WI38 (cell line): ENCODE results near the gene MFGE8.
"Not testable (repeated sequence)": the region's sequence is repeated elsewhere in the genome, so short reads cannot be mapped to it uniquely, and the experiment has no call there.

ENCODE experiments used
- H3K4me3 ChIP-seq: 2 replicates; pipeline ENCODE4 v1.5.1; 2011; ENCODE audit warnings: low read depth, mild to moderate bottlenecking, control low read depth, low read length
- TF ChIP-seq, protein P1 (sequence below): IDR thresholded peaks from 2 replicates; pipeline ENCODE4 v1.5.1; 2012; ENCODE audit warnings: low read depth, mild to moderate bottlenecking, control low read depth, low read length

MFGE8 gene

DNA sequence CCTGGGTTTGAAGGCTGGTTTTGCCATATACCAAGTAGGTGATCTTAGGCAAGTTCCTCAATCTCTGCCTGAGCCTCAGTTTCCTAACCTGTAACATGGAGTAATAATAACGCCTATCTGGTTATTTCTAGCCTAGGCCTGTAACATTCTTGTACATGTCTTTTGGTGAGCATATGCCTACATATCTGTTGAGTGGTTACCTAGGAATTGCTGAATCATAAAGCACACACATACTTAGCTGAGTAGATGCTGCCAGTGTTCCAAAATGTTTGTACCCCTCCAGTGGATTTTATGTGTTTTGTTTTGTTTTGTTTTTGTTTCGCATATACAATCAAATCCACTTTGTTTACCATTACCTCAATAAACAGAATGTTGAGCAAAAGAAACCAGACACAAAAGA, 17.4 kb upstream of the MFGE8 start:
- no peak overlapping the region for H3K4me3 ChIP-seq
- TF ChIP-seq, protein P1, sequence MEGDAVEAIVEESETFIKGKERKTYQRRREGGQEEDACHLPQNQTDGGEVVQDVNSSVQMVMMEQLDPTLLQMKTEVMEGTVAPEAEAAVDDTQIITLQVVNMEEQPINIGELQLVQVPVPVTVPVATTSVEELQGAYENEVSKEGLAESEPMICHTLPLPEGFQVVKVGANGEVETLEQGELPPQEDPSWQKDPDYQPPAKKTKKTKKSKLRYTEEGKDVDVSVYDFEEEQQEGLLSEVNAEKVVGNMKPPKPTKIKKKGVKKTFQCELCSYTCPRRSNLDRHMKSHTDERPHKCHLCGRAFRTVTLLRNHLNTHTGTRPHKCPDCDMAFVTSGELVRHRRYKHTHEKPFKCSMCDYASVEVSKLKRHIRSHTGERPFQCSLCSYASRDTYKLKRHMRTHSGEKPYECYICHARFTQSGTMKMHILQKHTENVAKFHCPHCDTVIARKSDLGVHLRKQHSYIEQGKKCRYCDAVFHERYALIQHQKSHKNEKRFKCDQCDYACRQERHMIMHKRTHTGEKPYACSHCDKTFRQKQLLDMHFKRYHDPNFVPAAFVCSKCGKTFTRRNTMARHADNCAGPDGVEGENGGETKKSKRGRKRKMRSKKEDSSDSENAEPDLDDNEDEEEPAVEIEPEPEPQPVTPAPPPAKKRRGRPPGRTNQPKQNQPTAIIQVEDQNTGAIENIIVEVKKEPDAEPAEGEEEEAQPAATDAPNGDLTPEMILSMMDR = no peak

DNA sequence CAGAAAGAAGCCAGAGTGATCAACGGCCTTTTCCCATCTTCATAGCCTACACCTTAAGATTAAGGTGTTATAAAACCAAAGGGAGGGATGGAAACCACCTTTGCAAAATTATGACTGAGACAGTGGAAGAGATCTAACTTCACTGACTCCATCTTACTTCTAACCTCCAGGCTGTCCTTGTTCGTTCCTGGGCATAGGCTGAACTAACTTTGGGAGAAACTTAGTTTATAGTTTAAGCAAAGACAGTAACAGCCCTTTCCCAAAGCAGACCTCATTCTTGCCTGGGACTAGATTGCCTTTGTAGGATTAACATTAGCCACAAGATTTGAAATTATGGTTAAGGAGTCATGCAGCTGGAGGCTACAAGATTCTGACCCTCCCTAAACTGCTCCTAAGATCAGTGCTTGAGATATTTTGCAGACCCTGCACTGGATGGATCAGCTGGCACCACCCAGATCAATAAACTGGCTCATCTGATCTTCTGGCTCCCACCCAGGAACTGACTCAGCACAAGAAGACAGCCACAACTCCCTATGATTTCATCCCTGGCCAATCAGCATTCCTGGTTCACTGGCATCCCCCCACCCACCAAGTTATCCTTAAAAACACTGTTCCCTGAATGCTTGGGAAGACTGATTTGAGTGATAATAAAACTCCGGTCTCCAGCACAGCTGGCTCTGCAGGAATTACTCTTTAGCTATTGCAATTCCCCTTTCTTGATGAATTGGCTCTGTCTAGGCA, 16.3 kb upstream of the MFGE8 start:
- not testable (repeated sequence) for H3K4me3 ChIP-seq

DNA sequence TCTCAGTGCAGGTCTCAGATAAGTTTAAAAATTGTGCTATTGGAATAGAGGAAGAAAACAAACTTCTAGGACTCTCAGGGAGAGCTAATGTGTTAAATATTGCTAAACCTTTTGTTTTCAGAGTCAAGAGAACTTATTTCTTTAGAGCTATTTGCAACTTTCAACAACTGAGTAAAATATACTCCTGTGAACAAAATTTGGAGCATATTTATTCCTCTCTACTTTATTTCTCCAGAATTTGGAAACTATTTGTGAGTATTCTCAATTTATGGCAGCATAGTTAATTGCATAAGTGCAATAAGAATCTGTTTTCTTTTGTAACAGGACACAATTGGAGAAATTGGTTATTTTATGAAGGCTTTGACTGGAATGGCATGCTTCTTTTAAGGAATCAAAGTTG, 15.0 kb upstream of the MFGE8 start:
- H3K4me3 ChIP-seq = not testable (repeated sequence)

DNA sequence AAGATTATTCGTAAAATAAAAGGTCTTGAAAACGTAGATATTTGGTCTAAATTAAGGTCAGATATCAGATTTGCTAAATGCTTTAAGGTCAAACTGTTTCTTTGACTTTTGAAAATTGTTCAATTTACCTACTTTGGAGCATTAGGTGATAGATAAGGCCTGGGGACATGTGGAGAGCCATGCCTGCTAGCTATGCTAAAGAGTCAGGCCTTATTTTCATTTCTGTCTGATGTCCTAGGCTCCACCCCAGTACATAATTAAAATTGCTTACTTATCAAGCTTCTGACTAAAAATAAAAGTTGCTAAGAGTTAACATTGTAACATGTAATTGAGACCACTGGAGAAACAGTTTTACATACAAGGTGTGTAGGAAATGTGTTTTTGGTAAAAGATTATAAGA, 12.5 kb upstream of the MFGE8 start:
- not testable (repeated sequence) for H3K4me3 ChIP-seq

DNA sequence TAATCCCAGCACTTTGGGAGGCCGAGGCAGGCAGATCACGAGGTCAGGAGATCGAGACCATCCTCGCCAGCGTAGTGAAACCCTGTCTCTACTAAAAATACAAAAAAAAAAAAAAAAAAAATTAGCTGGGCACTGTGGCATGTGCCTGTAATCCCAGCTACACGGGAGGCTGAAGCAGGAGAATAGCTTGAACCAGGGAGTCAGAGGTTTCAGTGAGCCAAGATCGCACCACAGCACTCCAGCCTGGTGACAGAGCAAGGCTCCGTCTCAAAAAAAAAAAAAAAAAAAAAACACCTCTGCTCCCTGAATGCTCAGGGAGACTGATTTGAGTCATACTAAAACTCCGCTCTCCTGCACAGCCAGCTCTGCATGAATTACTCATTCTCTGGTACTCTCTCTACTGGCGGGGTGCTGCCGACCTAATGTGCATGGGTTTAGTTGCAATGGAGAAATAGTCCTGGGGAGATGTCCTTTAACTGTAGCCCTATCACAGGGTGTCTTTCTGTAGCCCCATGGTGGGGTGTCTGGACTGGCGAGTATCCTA, 7.8 kb upstream of the MFGE8 start:
- H3K4me3 ChIP-seq = not testable (repeated sequence)

DNA sequence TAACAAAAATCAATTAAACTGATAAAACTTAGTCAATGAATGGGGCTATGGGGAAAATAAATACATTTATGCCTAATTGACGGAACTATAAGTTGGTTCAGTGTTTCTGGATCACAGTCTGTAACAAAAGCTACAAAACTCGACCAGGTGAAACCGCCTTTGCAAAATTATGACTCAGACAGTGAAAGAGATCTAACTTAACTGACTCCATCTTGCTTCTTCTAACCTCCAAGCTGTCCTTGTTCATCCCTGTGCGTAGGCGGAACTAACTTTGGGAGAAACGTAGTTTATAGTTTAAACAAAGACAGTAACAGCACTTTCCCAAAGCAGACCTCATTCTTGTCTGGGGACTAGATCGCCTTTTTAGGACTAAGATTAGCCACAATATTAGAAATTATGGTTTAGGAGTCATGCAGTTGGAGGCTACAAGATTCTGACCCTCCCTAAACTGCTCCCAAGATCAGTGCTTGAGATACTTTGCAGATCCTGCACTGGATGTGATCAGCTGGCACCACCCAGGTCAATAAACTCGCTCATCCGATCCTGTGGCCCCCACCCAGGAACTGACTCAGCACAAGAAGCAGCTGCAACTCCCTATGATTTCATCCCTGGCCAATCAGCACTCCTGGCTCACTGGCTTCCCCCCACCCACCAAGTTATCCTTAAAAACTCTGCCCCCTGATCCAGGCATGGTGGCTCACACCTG, 7.2 kb upstream of the MFGE8 start:
- H3K4me3 ChIP-seq = no peak overlapping the region
- TF ChIP-seq, protein P1 = no peak

DNA sequence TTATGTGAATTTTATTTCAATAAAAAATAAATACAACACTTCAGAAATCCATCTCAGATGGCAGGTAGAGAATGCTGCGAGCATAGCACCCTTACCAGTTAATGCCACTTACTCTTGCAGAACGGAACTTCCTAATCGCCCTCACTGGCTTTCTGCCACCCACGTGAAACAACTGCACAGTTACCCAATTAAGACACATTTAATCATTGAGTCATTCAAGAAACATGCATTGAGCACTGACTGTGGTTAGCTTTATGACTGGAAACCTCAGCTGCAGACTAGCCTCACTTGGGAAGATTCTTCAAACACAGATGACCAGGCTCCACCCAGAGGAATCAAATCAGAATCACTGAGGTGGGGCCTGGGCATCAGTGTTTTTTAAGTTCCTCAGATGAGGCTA, 5.6 kb upstream of the MFGE8 start:
- TF ChIP-seq, protein P1 = no peak
- H3K4me3 ChIP-seq = no peak overlapping the region

DNA sequence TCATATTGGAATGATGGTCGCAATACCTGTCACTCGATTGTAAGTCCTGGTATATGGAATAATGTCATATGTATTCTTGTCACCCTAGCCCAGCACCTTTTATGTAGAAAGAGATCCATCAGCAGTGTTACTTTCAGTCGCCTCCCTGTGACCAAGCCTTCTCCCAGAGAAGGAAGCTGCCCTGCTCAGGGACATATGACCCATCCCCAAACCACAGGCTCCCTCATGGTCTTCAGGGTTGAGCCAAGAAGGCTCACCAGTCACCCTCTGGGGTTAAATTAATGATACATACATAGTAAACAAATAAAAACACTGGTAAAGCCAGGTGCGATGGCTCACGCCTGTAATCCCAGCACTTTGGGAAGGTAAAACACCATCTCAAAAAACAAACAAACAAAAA, 4.6 kb upstream of the MFGE8 start:
- no peak overlapping the region for H3K4me3 ChIP-seq
- TF ChIP-seq, protein P1 = no peak

DNA sequence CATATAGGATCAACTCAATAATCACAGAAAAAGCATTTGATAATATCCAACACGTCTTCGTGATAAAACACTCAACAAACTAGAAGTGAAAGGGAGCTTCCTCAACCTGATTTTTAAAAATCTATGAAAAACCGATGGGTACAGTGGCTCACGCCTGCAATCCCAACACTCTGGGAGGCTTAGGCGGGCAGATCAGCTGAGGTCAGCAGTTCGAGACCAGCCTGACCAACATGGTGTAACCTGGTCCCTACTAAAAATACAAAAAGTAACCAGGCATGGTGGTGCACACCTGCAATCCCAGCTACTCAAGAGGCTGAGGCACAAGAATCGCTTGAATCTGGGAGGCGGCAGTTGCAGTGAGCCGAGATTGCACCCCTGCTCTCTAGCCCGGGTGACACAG, 2.2 kb upstream of the MFGE8 start:
- no peak overlapping the region for H3K4me3 ChIP-seq
- TF ChIP-seq, protein P1 = no peak
